Measurements from ENCODE around the gene AFF3. TPM values are rescaled to one million over a fixed set of nuclear protein-coding genes. Genes with fewer than 3 reads are reported as not detected.

AFF3 gene
- total RNA-seq, 1 experiment from 2014 or later = not detected

DNA sequence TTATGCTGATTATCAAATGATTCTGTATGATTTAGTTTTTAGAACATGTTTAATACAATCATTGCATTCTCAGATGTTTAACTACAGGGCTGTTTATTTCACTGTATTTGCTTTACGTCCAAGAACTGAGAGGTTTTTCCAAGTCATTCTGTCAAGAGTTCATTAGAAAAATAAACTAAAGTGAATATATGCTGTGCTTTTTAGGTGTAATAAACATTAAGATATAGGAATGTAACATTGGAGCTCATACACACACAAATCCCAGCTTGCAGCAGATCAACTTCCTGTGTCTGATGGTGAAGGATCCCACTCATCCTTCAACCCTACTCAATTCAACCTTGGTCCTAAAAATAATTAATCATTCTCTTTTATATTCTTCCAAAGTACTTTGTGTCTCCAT lies 285.0 kb downstream of the AFF3 start:
- H3K27me3 ChIP-seq = no peaks in the 10 kb centered on the region; the same call in 1 of the 2 replicates
- no peak overlapping the region for H3K4me3 ChIP-seq
- no peaks in the 10 kb centered on the region for H3K9me3 ChIP-seq (replicated peaks)
- H3K36me3 ChIP-seq = no peaks in the 10 kb centered on the region
- no peak overlapping the region for H3K27ac ChIP-seq
- DNase-seq = no peak
- no peaks in the 10 kb centered on the region for H3K4me1 ChIP-seq

DNA sequence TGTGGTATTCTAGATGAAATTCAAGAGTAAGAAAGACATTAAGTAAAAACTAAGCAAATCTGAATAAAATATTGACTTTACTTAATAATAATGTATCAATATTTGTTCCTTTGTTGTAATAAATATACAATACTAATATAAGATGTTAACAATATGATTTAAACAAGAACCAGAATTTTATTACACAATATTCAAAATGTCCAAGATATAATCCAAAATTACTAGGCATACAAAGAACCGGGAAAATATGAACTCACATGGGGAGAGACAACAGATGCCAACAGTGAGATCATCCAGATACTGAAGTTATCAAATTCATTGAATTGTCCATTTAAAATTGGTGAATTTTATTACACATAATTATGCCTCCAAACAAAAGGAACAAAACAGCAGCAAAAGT lies 286.3 kb downstream of the AFF3 start:
- Histone ChIP-seq H3K4me3 (no peak overlapping the region), H3K9me3 (replicated peaks) (no peaks in the 10 kb centered on the region), H3K27me3 (no peaks in the 10 kb centered on the region; the same call in 1 of the 2 replicates), H3K36me3 (no peaks in the 10 kb centered on the region), H3K4me1 (no peaks in the 10 kb centered on the region), H3K27ac (no peak overlapping the region)
- no peak for DNase-seq

DNA sequence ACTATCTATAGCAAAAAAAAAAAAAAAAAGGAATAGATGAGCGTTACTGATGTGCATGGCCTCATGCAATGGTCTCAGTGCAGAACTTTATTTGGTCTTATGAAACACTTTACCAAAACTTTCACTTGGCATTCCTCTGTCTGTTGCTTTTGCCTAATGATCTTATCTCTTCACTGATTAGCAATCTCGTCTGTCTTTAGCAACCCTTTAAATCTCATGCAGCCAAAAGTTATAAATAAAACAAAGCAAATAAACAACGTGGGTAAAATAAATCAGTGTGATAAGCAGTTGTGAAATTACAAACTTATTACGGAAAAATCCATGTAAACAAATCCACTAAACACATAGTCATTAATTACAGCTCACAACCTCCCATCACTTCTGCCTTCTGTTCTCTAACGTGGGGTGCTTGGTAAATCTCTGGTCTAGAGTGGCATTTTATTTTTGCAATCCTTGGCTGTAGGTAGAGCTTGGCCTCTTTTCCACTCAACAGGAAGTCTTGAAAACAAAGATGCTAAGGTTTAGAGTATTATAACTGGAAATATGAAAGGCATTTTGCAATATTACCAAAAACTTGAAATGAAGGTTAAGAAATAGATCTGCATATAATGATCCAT lies 288.0 kb downstream of the AFF3 start:
- Histone ChIP-seq H3K4me1 (no peaks in the 10 kb centered on the region), H3K36me3 (no peaks in the 10 kb centered on the region), H3K4me3 (no peak overlapping the region), H3K9me3 (replicated peaks) (no peaks in the 10 kb centered on the region), H3K27ac (no peak overlapping the region), H3K27me3 (peaks cover 2% of the 10 kb centered on the region; the same call in 1 of the 2 replicates)
- DNase-seq = no peak

GRCh38 chr2:99852956-99853355 lies 289.4 kb downstream of the AFF3 start:
- Histone ChIP-seq H3K4me3 (no peak overlapping the region), H3K9me3 (replicated peaks) (no peaks in the 10 kb centered on the region), H3K27me3 (0 out of 2 replicates have a peak, but pooled peaks cover 2% of the 10 kb centered on the region), H3K27ac (no peak overlapping the region), H3K36me3 (no peaks in the 10 kb centered on the region), H3K4me1 (no peaks in the 10 kb centered on the region)
- DNase-seq = no peak

GRCh38 chr2:99852376-99852934 lies 289.9 kb downstream of the AFF3 start:
- no peaks in the 10 kb centered on the region for H3K9me3 ChIP-seq (replicated peaks)
- DNase-seq = no peak
- no peak overlapping the region for H3K4me3 ChIP-seq
- H3K4me1 ChIP-seq = no peaks in the 10 kb centered on the region
- H3K36me3 ChIP-seq = no peaks in the 10 kb centered on the region
- no peak overlapping the region for H3K27ac ChIP-seq
- H3K27me3 ChIP-seq = 0 out of 2 replicates have a peak, but pooled peaks cover 2% of the 10 kb centered on the region

DNA sequence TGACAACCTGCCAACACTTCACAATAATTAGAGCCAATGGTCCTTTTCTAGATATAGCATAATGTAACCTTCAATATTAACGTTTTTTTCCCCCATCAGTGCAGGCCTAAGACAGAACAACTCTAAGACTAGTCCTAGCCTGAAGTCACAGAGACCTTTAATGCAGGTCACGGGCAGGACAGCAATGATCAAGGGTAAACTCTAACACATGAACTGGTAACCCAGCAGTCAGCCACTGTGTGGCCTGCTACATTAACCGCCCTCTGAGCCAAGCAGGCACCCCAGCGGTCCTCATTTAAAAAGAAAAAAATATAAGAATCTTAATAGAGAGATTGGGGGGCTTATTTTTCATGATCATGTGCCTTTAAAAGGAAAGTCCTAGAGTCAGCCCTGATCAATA lies 290.6 kb downstream of the AFF3 start:
- no peak for DNase-seq

DNA sequence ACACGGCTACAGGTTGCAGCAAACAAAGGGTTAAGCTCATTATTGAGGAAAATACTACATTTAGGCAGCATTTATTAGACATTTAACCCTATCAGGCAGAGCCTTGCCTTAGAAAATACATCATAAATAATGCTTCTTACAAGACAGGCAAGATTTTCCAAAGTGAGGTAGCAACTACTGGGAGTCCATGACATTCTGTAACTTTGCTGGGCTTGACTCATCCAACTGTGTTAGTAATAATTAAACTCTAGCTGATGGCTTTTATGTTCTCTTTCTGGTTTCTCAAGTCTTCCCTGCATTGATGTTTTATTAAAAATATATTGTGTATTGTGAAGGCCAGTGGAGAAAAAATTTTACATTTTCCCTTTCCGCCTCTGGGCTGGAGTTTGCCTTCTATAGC lies 291.3 kb downstream of the AFF3 start:
- H3K9me3 ChIP-seq (replicated peaks) = no peaks in the 10 kb centered on the region
- no peak overlapping the region for H3K4me3 ChIP-seq
- 0 out of 2 replicates have a peak, but pooled peaks cover 2% of the 10 kb centered on the region for H3K27me3 ChIP-seq
- H3K36me3 ChIP-seq = no peaks in the 10 kb centered on the region
- H3K4me1 ChIP-seq = no peaks in the 10 kb centered on the region
- no peak overlapping the region for H3K27ac ChIP-seq
- no peak for DNase-seq

More for the DNA sequence above, 290.6 kb downstream of the AFF3 start:
- no peaks in the 10 kb centered on the region for H3K4me1 ChIP-seq
- no peak overlapping the region for H3K27ac ChIP-seq
- H3K9me3 ChIP-seq (replicated peaks) = no peaks in the 10 kb centered on the region
- no peak overlapping the region for H3K4me3 ChIP-seq
- H3K36me3 ChIP-seq = no peaks in the 10 kb centered on the region
- 0 out of 2 replicates have a peak, but pooled peaks cover 2% of the 10 kb centered on the region for H3K27me3 ChIP-seq

- H3K4me3 ChIP-seq = no peak overlapping the region
- no peaks in the 10 kb centered on the region for H3K4me1 ChIP-seq
- 0 out of 2 replicates have a peak, but pooled peaks cover 2% of the 10 kb centered on the region for H3K27me3 ChIP-seq
- no peaks in the 10 kb centered on the region for H3K9me3 ChIP-seq (replicated peaks)
- H3K36me3 ChIP-seq = no peaks in the 10 kb centered on the region
- no peak for DNase-seq
- no peak overlapping the region for H3K27ac ChIP-seq
Measured at GRCh38 chr2:99850084-99850710, 292.2 kb downstream of the AFF3 start.

- Histone ChIP-seq H3K4me1 (no peaks in the 10 kb centered on the region), H3K36me3 (no peaks in the 10 kb centered on the region), H3K9me3 (replicated peaks) (no peaks in the 10 kb centered on the region), H3K27me3 (0 out of 2 replicates have a peak, but pooled peaks cover 2% of the 10 kb centered on the region), H3K4me3 (no peak overlapping the region), H3K27ac (no peak overlapping the region)
- no peak for DNase-seq
Measured at GRCh38 chr2:99846462-99847107, 295.8 kb downstream of the AFF3 start.

GRCh38 chr2:99845296-99845695 lies 297.1 kb downstream of the AFF3 start:
- Histone ChIP-seq H3K27ac (no peak overlapping the region), H3K9me3 (replicated peaks) (no peaks in the 10 kb centered on the region), H3K4me1 (no peaks in the 10 kb centered on the region), H3K36me3 (no peaks in the 10 kb centered on the region), H3K4me3 (no peak overlapping the region), H3K27me3 (peaks cover 5% of the 10 kb centered on the region; the same call in 1 of the 2 replicates)
- no peak for DNase-seq

- no peaks in the 10 kb centered on the region for H3K36me3 ChIP-seq
- no peaks in the 10 kb centered on the region for H3K4me1 ChIP-seq
- H3K27me3 ChIP-seq = peaks cover 5% of the 10 kb centered on the region
- no peaks in the 10 kb centered on the region for H3K9me3 ChIP-seq (replicated peaks)
- no peak for DNase-seq
- no peak overlapping the region for H3K4me3 ChIP-seq
- H3K27ac ChIP-seq = no peak overlapping the region
Measured at GRCh38 chr2:99842451-99842850, 299.9 kb downstream of the AFF3 start.

DNA sequence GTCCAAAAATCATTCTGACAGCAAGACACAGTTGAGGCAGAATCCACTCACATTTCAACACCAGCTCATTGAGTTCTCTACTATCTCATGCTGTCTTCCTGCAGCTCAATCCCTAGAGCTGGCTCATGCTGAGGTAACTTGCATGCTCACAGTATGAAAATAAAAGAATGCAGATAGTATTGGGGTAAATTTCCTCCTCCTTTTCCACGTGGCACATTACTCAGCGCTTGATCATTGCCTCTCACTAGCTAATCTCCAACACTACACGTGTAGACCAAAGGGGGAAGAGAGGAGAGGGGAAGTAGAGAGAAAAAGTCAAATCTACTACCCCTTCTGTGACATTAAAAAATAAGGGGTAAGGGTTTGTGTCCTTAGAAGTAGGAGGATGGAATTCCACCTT lies 300.6 kb downstream of the AFF3 start:
- Histone ChIP-seq H3K27me3 (peaks cover 5% of the 10 kb centered on the region), H3K9me3 (replicated peaks) (no peaks in the 10 kb centered on the region), H3K4me3 (no peak overlapping the region), H3K4me1 (no peaks in the 10 kb centered on the region), H3K36me3 (no peaks in the 10 kb centered on the region), H3K27ac (no peak overlapping the region)
- no peak for DNase-seq

DNA sequence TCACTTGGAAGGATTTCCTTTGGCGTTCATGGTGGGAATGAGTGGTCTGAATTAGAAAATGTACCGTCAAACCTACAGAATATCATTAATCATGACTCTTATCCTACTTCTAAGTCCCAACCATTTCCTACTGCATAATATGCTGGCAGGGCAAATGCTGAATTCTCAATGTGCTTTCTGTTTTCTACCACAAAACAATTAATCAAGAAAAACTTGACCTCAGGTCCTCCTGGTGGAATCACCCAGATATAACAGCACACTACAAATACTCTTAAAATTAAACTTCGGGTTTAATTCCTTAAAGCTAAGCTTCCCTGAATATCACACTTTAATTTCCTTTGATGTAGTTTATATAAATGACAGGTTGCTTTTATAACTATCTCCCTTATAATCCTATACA lies 301.6 kb downstream of the AFF3 start:
- Histone ChIP-seq H3K36me3 (no peaks in the 10 kb centered on the region), H3K27ac (no peak overlapping the region), H3K4me3 (no peak overlapping the region), H3K4me1 (no peaks in the 10 kb centered on the region), H3K9me3 (replicated peaks) (no peaks in the 10 kb centered on the region), H3K27me3 (peaks cover 5% of the 10 kb centered on the region)
- no peak for DNase-seq

GRCh38 chr2:99836690-99837605 lies 305.4 kb downstream of the AFF3 start:
- Histone ChIP-seq H3K9me3 (replicated peaks) (no peaks in the 10 kb centered on the region), H3K27me3 (peaks cover 6% of the 10 kb centered on the region), H3K27ac (no peak overlapping the region), H3K4me1 (no peaks in the 10 kb centered on the region), H3K4me3 (no peak overlapping the region), H3K36me3 (no peaks in the 10 kb centered on the region)
- DNase-seq = no peak
